Hepatocyte (in vitro differentiated cells): ENCODE measurements around the gene ZMIZ2.

Experiments
- CTCF ChIP-seq: fragments of 200-600 bp; sonication (generic); IDR thresholded peaks from 2 replicates; pipeline ENCODE4 v1.5.1; 2016; ENCODE audit warnings: antibody characterized with exemption, mild to moderate bottlenecking; ENCODE audit not compliant: poor library complexity
- EZH2 ChIP-seq: fragments of 200-600 bp; sonication (generic); IDR thresholded peaks from 2 replicates; pipeline ENCODE4 v1.6.1; 2016; ENCODE audit warnings: antibody characterized with exemption, mild to moderate bottlenecking, borderline replicate concordance
- EZH2phosphoT487 ChIP-seq: fragments of 200-600 bp; sonication (generic); IDR thresholded peaks from one replicate; pipeline ENCODE4 v1.6.1; 2018; ENCODE audit warnings: antibody characterized with exemption, mild to moderate bottlenecking, low read depth, moderate library complexity; ENCODE audit not compliant: unreplicated experiment, severe bottlenecking

GRCh38 chr7:44811093-44811492 is 62.4 kb downstream of the ZMIZ2 start:
- TF ChIP-seq EZH2phosphoT487 (no peak), CTCF (no peak), EZH2 (no peak)
